Fibroblast of skin of scalp (primary cell): Measurements from ENCODE around the gene WDR88.
"Not testable (repeated sequence)": the region's sequence is repeated elsewhere in the genome, so short reads cannot be mapped to it uniquely, and the experiment has no call there.

Source experiments
- DNase-seq: peaks from one replicate; pipeline ENCODE4 v3.0.0-alpha.2; 2013

Gene WDR88

DNA sequence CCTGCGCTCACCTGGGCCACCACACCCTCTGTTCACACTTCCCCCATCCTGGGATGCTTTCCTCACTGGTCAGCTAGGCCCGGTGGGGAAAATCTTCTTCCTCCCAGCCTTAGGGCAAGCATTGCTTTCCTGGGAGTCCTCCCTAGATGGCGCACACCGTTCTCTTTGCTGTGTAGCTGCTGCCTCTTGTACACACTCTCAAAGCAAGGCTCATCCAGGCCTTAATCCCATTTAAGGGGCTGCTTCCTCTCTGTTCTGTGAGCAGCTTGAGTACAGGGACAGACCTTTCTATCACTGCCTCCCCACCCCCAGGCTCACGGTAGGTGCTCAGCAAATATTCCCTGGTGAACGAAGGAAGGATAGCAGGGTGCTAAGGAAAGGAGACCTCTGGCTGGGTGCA, 82.7 kb downstream of the WDR88 start:
- peak; percentile 26 for DNase-seq

- no peak for DNase-seq
These were observed 83.7 kb downstream of the WDR88 start for GRCh38 chr19:33215438-33216197.

- DNase-seq: no peak
These were observed 84.4 kb downstream of the WDR88 start for GRCh38 chr19:33216198-33216830.

- DNase-seq: no peak
These were observed 86.0 kb downstream of the WDR88 start for GRCh38 chr19:33217881-33218280.

GRCh38 chr19:33219261-33219815, 87.4 kb downstream of the WDR88 start:
- DNase-seq: no peak

DNA sequence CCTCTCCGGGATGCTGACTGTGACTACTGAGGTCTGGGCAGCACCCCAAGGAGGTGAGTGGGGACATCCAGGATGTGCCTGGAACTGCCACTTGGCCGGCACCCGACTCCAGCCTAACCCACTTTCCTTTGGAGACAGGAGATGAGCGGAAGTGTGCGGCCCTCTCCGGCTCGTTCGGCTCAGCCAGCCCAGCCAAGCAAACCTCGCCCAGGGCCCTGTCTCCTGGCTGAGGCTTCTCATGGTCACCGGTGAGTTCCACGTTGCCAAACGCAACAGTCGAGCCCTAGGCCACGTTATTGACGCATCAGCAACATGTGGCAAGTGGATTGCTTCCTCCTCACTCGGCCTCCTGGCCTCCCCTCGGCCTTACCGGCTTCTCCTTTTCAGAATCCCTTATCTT, 88.2 kb downstream of the WDR88 start:
- DNase-seq: no peak

DNA sequence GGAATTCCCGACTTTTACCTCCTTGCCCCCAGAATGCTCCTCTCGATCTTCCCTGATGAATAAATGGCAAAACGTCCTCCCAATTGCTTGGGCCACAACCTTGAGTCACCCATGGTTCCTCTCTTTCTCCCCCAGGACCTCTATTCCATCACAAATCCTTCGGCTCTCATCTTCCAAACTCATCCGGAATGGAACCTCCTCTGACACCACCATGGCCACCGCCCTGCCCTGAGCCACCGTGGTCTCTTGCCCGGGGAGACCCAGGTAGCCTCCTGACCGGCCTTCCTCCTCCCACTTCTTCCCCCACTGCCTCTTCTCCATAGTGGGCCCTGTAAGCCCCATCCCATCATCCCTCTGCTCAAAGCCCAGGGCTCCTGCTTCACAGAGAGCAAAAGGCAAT, 88.8 kb downstream of the WDR88 start:
- DNase-seq: no peak

DNA sequence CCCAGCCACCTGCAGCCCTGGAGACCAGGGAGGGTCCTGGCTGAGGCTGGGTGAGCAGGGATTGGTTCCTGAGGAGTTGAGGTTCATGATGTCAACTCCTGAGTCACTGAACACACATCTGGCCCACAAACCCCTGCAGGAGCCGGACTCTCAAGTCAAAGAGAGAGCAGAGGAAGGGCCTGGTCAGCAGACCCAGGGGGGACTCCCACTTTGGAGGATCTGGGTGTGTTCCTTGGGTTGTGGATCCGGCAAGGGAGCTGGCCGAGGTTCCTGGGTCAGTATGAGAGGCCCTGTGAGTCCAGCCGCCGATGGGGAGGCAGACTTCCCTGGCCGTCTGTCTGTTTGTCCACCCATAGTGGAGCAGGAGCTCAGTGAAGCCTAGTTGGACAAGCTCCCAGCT, 89.7 kb downstream of the WDR88 start:
- DNase-seq: no peak

- not testable (repeated sequence) for DNase-seq
These were observed 90.3 kb downstream of the WDR88 start for GRCh38 chr19:33222255-33222654.

DNA sequence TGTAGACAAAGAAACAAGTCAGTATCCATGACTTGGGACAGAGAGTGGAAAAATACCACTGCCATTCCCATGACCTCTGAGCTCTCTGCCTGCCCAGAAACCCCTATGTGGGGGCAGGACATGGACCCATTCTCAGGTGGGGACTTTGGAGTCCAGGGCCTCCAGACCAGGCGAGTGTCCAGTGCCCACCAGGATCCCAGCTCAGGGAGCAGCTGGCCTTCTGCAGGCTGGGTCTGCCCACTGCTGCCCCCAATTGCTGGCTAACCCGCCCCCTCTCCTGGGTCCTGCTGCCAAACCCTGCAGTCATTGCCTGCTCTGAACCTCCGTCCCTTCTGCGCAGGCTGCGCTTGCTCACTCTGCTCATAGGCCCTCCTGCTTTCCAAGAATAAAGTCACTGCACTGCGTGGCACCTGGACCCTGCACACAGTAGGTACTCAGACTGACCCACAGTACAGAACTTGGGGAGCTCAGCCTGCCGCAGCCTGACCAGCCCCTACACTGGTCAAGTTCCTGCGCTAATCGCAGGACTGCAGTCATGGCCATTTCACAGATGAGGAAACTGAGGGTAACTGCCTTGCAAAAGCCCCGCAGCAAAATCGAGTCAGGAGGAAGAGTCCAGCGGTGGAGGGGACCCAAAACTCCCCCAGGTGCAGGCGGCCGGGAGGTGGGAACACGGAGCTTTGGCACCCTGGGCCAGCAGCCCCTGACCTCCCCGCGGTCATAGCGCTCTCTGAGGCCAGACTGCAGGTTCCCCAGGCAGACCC, 93.0 kb downstream of the WDR88 start:
- no peak for DNase-seq
